Measurements from ENCODE around the gene TBKBP1.
A peak's percentile ranks its signal among the peaks of the same experiment; 100 is the strongest.

Gene TBKBP1

GRCh38 chr17:47704736-47705135, 10.8 kb downstream of the TBKBP1 start:
- DNase-seq (ENCODE audit: insufficient read length, low spot score) (no peak), FAIRE-seq (peak; percentile 16)
- TF ChIP-seq POU2F2 (IDR thresholded peaks at IDR 0.05; ENCODE audit: low read depth, low read length), result no peak

DNA sequence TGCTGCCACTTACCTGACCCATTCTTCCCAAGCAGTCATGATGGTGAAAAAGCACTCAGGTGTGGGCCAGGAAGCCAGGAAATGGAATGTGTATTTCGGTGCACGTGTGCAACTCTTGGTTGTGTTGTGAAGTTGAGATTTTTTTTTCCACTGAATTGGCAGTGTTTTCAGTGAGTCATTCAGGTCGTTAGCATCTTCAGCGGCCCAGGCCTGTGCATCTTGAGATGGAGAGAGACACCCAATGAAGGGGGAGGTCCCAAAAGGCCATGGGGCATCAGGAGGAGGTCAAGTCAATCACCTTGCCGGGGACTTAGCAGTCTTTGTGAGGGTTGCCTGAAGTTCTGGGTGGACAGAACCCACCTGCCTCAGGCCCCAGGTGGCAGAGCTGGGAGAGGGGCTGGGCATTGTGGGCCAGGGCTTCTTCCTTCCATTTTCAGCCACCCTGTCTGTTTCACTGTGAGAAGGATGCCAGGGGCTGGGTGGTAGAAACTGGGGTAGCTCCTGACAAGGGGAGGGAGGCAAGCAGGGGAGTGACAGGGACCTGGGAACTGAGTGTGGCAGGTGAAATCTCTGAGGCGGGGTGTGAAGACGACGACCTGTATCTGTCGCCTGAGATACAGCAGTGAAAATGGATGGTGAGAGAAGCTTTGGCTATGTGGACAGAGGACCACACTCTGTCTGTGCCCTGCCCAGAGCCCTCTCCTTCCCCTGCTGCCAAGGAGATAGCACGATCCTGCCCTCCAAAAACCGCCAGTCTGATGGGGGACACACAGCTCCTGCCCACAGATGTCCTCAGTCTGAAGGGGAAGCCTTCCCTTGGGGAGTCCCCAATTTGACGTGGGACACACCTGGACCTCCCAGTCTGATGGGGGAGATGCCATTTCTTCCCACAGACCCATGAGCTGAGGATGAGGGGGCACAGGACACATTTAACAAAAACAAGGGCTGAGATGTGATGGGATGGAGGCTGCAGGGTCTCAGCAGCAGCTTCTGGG, 11.9 kb downstream of the TBKBP1 start:
- FAIRE-seq, result no peak
- TF ChIP-seq SPI1 (IDR thresholded peaks at IDR 0.05; ENCODE audit: low read depth, low read length) (no peak), POLR2AphosphoS5 (IDR thresholded peaks at IDR 0.05; ENCODE audit: low read depth, low read length) (no peak), POU2F2 (IDR thresholded peaks at IDR 0.05; ENCODE audit: low read depth, low read length) (no peak)

GRCh38 chr17:47707056-47707804, 13.3 kb downstream of the TBKBP1 start:
- FAIRE-seq, result no peak

More for the DNA sequence above, 11.9 kb downstream of the TBKBP1 start:
- DNase-seq (ENCODE audit: insufficient read length, low spot score), result no peak

DNA sequence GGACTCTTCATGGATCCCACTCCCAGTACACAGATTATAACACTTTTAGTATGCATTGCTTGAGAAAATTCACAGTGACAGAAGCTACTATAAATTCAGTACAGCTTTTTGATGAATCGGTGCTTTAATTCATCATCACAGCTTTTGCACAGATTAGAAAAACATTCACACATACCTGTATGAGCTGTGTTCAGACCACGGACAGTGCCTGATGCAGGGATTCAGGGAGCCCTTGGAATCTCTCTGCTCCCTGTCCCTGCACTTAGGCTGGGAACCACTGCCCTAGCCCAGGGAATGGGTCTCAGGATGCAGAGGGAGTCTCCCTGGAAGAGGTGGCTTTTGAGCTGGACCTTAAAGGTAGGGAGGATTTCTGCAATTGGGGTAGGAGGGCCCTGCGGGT, 13.9 kb downstream of the TBKBP1 start:
- no peak for DNase-seq (ENCODE audit: insufficient read length, low spot score)
- FAIRE-seq, result no peak
- no peak for TF ChIP-seq TAF1 (IDR thresholded peaks at IDR 0.05; ENCODE audit: low read depth, low read length)
- no peak for TF ChIP-seq PAX5 (IDR thresholded peaks at IDR 0.05; ENCODE audit: insufficient read depth, low read length, severe bottlenecking)
- no peak for TF ChIP-seq POU2F2 (IDR thresholded peaks at IDR 0.05; ENCODE audit: low read depth, low read length)
- TF ChIP-seq POLR2A (IDR thresholded peaks at IDR 0.05; ENCODE audit: low read depth, low read length), result no peak
- TF ChIP-seq SPI1 (IDR thresholded peaks at IDR 0.05; ENCODE audit: low read depth, low read length), result no peak
- no peak for TF ChIP-seq POLR2AphosphoS5 (IDR thresholded peaks at IDR 0.05; ENCODE audit: low read depth, low read length)

More at GRCh38 chr17:47707056-47707804, 13.3 kb downstream of the TBKBP1 start:
- DNase-seq (ENCODE audit: insufficient read length, low spot score), result no peak
- no peak for TF ChIP-seq SPI1 (IDR thresholded peaks at IDR 0.05; ENCODE audit: low read depth, low read length)
- no peak for TF ChIP-seq TAF1 (IDR thresholded peaks at IDR 0.05; ENCODE audit: low read depth, low read length)
- no peak for TF ChIP-seq PAX5 (IDR thresholded peaks at IDR 0.05; ENCODE audit: insufficient read depth, low read length, severe bottlenecking)
- no peak for TF ChIP-seq POU2F2 (IDR thresholded peaks at IDR 0.05; ENCODE audit: low read depth, low read length)
- no peak for TF ChIP-seq POLR2AphosphoS5 (IDR thresholded peaks at IDR 0.05; ENCODE audit: low read depth, low read length)
- TF ChIP-seq POLR2A (IDR thresholded peaks at IDR 0.05; ENCODE audit: low read depth, low read length), result no peak

DNA sequence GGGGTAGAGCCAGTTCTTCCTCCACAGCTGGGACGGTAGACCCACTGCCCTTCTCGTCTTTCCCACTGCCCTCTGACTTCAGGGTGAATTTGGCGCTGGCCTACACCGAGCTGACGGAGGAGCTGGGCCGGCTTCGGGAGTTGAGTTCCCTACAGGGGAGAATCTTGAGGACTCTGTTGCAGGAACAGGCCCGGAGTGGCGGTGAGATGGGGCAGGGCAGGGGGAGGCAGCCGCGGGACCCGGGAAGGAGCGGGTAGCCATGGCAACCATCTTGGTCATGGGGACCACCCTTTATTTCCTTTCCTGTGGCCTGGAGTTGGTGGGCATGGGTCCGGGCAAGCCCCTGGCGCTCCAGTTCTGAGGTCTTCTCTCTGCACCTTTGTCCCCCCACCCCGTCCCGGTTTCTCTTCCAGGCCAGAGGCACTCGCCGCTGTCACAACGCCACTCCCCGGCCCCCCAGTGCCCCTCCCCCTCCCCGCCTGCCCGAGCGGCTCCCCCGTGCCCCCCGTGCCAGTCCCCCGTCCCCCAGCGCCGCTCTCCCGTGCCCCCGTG, 14.4 kb downstream of the TBKBP1 start:
- FAIRE-seq (no peak), DNase-seq (ENCODE audit: insufficient read length, low spot score) (no peak)
- no peak for TF ChIP-seq POU2F2 (IDR thresholded peaks at IDR 0.05; ENCODE audit: low read depth, low read length)
- no peak for TF ChIP-seq POLR2AphosphoS5 (IDR thresholded peaks at IDR 0.05; ENCODE audit: low read depth, low read length)
- no peak for TF ChIP-seq TAF1 (IDR thresholded peaks at IDR 0.05; ENCODE audit: low read depth, low read length)
- no peak for TF ChIP-seq PAX5 (IDR thresholded peaks at IDR 0.05; ENCODE audit: insufficient read depth, low read length, severe bottlenecking)
- no peak for TF ChIP-seq SPI1 (IDR thresholded peaks at IDR 0.05; ENCODE audit: low read depth, low read length)
- no peak for TF ChIP-seq POLR2A (IDR thresholded peaks at IDR 0.05; ENCODE audit: low read depth, low read length)

DNA sequence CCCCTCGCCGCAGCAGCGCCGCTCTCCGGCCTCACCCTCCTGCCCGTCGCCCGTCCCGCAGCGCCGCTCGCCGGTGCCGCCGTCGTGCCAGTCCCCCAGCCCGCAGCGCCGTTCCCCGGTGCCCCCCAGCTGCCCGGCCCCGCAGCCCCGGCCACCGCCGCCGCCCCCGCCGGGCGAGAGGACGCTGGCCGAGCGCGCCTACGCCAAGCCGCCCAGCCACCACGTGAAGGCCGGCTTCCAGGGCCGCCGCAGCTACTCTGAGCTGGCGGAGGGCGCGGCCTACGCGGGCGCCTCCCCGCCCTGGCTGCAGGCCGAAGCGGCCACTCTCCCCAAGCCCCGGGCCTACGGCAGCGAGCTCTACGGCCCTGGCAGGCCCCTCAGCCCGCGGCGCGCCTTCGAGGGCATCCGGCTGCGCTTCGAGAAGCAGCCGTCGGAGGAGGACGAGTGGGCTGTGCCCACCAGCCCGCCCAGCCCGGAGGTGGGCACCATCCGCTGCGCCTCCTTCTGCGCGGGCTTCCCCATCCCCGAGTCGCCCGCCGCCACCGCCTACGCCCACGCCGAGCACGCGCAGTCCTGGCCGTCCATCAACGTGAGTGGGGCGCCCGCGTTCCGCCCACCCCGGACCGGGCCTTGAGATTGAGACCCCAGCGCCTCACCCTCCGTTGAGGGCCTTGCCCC, 15.0 kb downstream of the TBKBP1 start:
- DNase-seq (ENCODE audit: insufficient read length, low spot score), result no peak
- TF ChIP-seq POLR2A (IDR thresholded peaks at IDR 0.05; ENCODE audit: low read depth, low read length) (no peak), SPI1 (IDR thresholded peaks at IDR 0.05; ENCODE audit: low read depth, low read length) (no peak), PAX5 (IDR thresholded peaks at IDR 0.05; ENCODE audit: insufficient read depth, low read length, severe bottlenecking) (no peak), POU2F2 (IDR thresholded peaks at IDR 0.05; ENCODE audit: low read depth, low read length) (no peak), TAF1 (IDR thresholded peaks at IDR 0.05; ENCODE audit: low read depth, low read length) (no peak), POLR2AphosphoS5 (IDR thresholded peaks at IDR 0.05; ENCODE audit: low read depth, low read length) (no peak)
- no peak for FAIRE-seq

- TF ChIP-seq POU2F2 (IDR thresholded peaks at IDR 0.05; ENCODE audit: low read depth, low read length) (no peak), PAX5 (IDR thresholded peaks at IDR 0.05; ENCODE audit: insufficient read depth, low read length, severe bottlenecking) (no peak), TAF1 (IDR thresholded peaks at IDR 0.05; ENCODE audit: low read depth, low read length) (no peak), POLR2A (IDR thresholded peaks at IDR 0.05; ENCODE audit: low read depth, low read length) (no peak), SPI1 (IDR thresholded peaks at IDR 0.05; ENCODE audit: low read depth, low read length) (no peak)
- no peak for DNase-seq (ENCODE audit: insufficient read length, low spot score)
- FAIRE-seq, result no peak
Measured at GRCh38 chr17:47709594-47709993, 15.6 kb downstream of the TBKBP1 start.

DNA sequence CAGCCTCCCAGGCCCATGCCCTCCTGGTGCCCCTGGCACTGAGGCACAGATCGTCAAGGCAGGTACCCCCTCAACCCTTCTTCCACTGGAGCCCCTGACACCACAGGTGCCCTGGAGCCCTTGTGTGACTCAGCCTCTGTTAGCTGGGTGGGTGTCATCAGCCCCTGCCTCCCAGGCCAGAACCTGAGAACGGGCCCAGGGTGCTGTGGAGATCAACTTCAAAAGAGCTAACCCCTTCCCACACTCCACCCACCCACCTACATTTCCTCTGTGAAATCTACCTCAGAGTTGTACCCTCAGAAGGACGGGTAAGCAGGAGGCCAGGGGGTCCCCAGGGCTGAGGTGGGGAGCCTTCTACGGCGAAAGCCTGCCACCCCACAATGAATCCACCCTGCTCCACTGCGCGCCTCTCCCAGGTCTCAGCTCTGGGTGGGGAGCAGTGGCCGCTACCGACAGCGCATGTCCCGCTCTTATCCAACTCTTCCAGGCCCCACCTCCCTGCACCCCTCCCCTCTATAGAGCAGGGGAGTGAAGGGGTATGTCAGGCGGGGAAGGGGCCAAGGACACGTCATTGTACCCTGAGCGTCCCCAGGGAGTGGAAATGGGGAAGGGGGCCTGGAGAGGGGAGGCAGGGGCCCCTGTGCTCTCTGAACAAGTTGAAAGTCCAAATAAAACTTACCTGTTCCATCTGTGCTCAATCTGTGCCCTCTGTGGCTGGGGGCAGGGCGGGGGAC, 17.6 kb downstream of the TBKBP1 start:
- TF ChIP-seq POU2F2 (IDR thresholded peaks at IDR 0.05; ENCODE audit: low read depth, low read length), result no peak
- TF ChIP-seq SPI1 (IDR thresholded peaks at IDR 0.05; ENCODE audit: low read depth, low read length), result no peak

More for the DNA sequence above, 17.6 kb downstream of the TBKBP1 start:
- FAIRE-seq (no peak), DNase-seq (ENCODE audit: insufficient read length, low spot score) (no peak)
